Panc1 (cell line): Measurements from ENCODE around the gene CCDC74B.
"Not testable (repeated sequence)": the region's sequence is repeated elsewhere in the genome, so short reads cannot be mapped to it uniquely, and the experiment has no call there.

ENCODE experiments used
- CTCF ChIP-seq: fragments of 450-650 bp; IDR thresholded peaks from 2 replicates; pipeline ENCODE4 v1.5.1; 2017; ENCODE audit warnings: mild to moderate bottlenecking
- TCF7L2 ChIP-seq: IDR thresholded peaks from 2 replicates; pipeline ENCODE4 v1.6.1; 2011; ENCODE audit warnings: mild to moderate bottlenecking, low read depth, low read length, inconsistent platforms

DNA sequence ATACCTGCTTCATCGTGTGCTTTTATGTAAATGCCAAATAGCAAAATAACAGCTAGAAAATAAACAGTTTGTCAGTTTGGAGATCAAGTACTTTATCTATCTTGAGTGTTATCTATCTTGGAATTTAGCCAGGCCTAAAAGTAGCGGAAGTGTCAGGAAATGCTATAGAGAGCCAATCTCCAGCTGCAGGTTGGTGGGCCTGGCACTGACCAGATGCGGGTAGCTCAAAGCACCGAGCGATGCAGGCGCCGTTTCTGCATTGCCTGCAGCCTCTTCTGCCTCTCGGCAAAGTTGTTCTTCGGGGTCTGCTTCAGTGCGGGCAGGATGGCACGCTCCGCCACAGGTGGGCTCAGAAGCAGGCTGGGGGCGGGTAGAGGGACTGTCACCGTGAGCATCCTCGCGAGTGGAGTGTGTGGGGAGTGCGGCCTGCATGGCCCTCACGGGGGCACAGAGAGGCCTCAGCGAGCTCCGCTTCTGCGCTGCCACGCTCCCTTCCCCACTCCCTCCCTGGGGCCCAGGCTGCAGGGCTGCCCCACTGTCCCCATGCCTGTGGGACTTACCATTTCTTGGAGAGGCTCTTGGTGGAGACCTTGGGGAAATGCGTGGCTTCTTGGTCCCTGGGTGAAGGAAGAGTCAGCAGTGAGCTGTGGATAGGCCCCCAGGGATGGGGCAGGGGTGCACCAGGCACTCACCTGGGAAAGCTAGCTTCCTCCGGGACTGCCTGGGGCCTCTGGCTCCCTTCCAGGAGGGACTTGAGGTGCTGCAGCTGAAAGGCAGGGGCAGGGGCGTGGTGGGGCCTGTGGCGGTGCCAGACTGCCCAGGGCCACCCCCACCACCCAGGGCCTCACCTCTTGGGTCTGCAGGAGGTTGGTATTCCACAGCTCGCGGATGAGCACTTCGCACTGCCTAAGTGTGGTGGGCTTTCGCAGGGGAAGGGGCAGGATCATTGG, 5.3 kb downstream of the CCDC74B start:
- TF ChIP-seq CTCF, TCF7L2: not testable (repeated sequence)
